Heart left ventricle (tissue), 16 donors: ENCODE data around the gene TRAPPC12. TPM values are rescaled to one million over a fixed set of nuclear protein-coding genes. Genes with fewer than 3 reads are reported as not detected.

Experiments used
- ATAC-seq, 4 donors: fragments of 200-7000 bp; cut with Tn5 transposase; one replicate each; pipeline ENCODE4 v1.9.1; 2020 to 2022; ENCODE audit warnings: moderate library complexity in 4 of 4, mild to moderate bottlenecking in 3 of 4, moderate number of reproducible peaks in 1 of 4
- DNase-seq, 5 donors: peaks; one replicate each; pipeline ENCODE4 v3.0.0-alpha.2; 2020
- H3K27ac ChIP-seq, 12 donors: fragments of 200-600 bp; sonication (generic) in 4 of 12; one replicate each; pipeline versions ENCODE4 v1.5.0 to v1.8.0; 2016 to 2022; ENCODE audit warnings: mild to moderate bottlenecking in 2 of 12
- H3K27me3 ChIP-seq, 9 donors: fragments of 200-600 bp; sonication (generic) in 2 of 9; one replicate each; pipeline versions ENCODE4 v1.5.1 to v1.8.0; 2016 to 2022; ENCODE audit warnings: mild to moderate bottlenecking in 3 of 9
- H3K36me3 ChIP-seq, 9 donors: fragments of 200-600 bp; sonication (generic) in 2 of 9; one replicate each; pipeline versions ENCODE4 v1.5.0 to v1.8.0; 2018 to 2022; ENCODE audit warnings: mild to moderate bottlenecking in 2 of 9
- H3K4me1 ChIP-seq, 12 donors: fragments of 200-600 bp; sonication (generic) in 4 of 12; one replicate each; pipeline versions ENCODE4 v1.5.0 to v1.8.0; 2016 to 2022; ENCODE audit warnings: mild to moderate bottlenecking in 3 of 12
- H3K4me3 ChIP-seq, 12 donors: fragments of 200-600 bp; sonication (generic) in 4 of 12; one replicate each; pipeline versions ENCODE4 v1.5.0 to v1.8.0; 2017 to 2022; ENCODE audit warnings: mild to moderate bottlenecking in 9 of 12, moderate library complexity in 4 of 12
- H3K9me3 ChIP-seq, 12 donors: fragments of 200-600 bp; sonication (generic) in 4 of 12; one replicate each; pipeline versions ENCODE4 v1.5.0 to v1.8.0; 2016 to 2022; ENCODE audit warnings: mild to moderate bottlenecking in 1 of 12
- CTCF ChIP-seq, 12 donors: fragments of 200-600 bp; sonication (generic) in 4 of 12; IDR thresholded peaks; one replicate each; pipeline versions ENCODE4 v1.5.0 to v1.8.0; 2018 to 2022; ENCODE audit warnings: antibody characterized with exemption in 12 of 12, mild to moderate bottlenecking in 5 of 12
- POLR2A ChIP-seq, 2 donors: fragments of 450-650 bp; IDR thresholded peaks; one replicate each; pipeline ENCODE4 v1.6.1; 2017; ENCODE audit warnings: antibody characterized with exemption in 2 of 2, mild to moderate bottlenecking in 2 of 2, moderate library complexity in 2 of 2
- WGBS, 4 donors: extraction: QIAGEN DNeasy Blood & Tissue Kit in 2 of 4; methylation state at CpG; one replicate each; pipeline versions ENCODE4 v1.1.5 to v1.1.7; 2013 to 2018; 5-methylcytosine and 5-hydroxymethylcytosine counted together
- intact Hi-C, 10 donors: fragments of 100-400 bp; cut with DNase I; formaldehyde crosslinking; loops; one replicate each; pipeline versions ENCODE4 v1.11.1 to v1.14.2; 2022
- polyA plus RNA-seq, 2 donors: library from polyadenylated mRNA; stranded (reverse); fragments of 200-250 nt; gene quantifications; one replicate each; pipeline ENCODE4 v1.2.3, GENCODE V29; 2013
- total RNA-seq, 9 donors: library from RNA; depleted of rRNA in 2 of 9; stranded (reverse); fragments of >200 nt in 2 of 9; fragmentation: NEBNext Ultra II Directional in 3 of 9; extraction: Animal tissue kit (Norgen Biotek cat#: 25700) in 3 of 9; gene quantifications; one replicate each; pipeline versions ENCODE4 v1.1.0 to v1.2.4, GENCODE V29; 2016 to 2023
- donor health status: ischemic (EF 13 %, LVEDD 7.1; RV severe dilation, severe dysfunction).
- donor health status: healthy with polysubstance abuse.
- donor health status: DM: no; HTN: yes; CAD: no.
- donor health status: DM: no; HTN: no; CAD: no.
- donor health status: ischemic (EF 25% LVEDD 6.9; RV normal size, moderate dysfunction).
- donor health status: ischemic (EF 25% LVEDD 5.7; RV mildly dilated, moderate dysfunction).
- donor health status: healthy.
- donor health status: DM: yes; HTN: yes; CAD: no.
- donor health status: ischemic (EF 35%, LVEDD 5.7; RV mildly dilated, moderate dysfunction).
- donor health status: nonischemic (EF 11% LVEDD 7.7; RV severe dilation, severe dysfunction).
- donor health status: DM: yes; HTN: yes; CAD: no.
- donor health status: PGD.
- donor health status: ischemic (EF 29% LVEDD 5.4; RV normal size, mild dysfunction).
- donor health status: nonischemic (EF 23%, LVEDD 6.1; RV moderate dilation, normal function).

TRAPPC12 gene
- total and polyA plus RNA-seq, 11 donors, result 70.3 to 142 (median 88.2) TPM

GRCh38 chr2:3440477-3440876 lies 61.0 kb downstream of the TRAPPC12 start:
- ATAC-seq, result no peak

GRCh38 chr2:3441465-3441864 lies 62.0 kb downstream of the TRAPPC12 start:
- intact Hi-C loops, result no loop called here
- no peak overlapping the region for H3K4me3 ChIP-seq
- H3K9me3 ChIP-seq, result no peaks in the 10 kb centered on the region
- no peak for TF ChIP-seq POLR2A (IDR thresholded peaks at IDR 0.05)
- TF ChIP-seq CTCF (IDR thresholded peaks at IDR 0.05), result no peak
- no peak for ATAC-seq
- H3K4me1 ChIP-seq, result peaks cover 0 to 10% (median 0%) of the 10 kb centered on the region in 12 donors
- H3K27ac ChIP-seq, result no peak overlapping the region
- peaks cover 0 to 44% (median 31%) of the 10 kb centered on the region in 9 donors for H3K36me3 ChIP-seq
- no peaks in the 10 kb centered on the region for H3K27me3 ChIP-seq
- DNase-seq, result no peak

More at GRCh38 chr2:3440477-3440876, 61.0 kb downstream of the TRAPPC12 start:
- peak overlapping the region in 1 of 12 donors; percentile 3 for H3K27ac ChIP-seq
- intact Hi-C loops, result no loop called here
- no peak overlapping the region for H3K4me3 ChIP-seq
- no peak for DNase-seq
- WGBS, 4 donors, result 29 to 47% (median 34%) methylated on average over 2 of the region's 2 CpGs
- TF ChIP-seq POLR2A (IDR thresholded peaks at IDR 0.05), result no peak
- TF ChIP-seq CTCF (IDR thresholded peaks at IDR 0.05), result no peak
- H3K36me3 ChIP-seq, result peaks cover 0 to 37% (median 26%) of the 10 kb centered on the region in 9 donors
- no peaks in the 10 kb centered on the region for H3K9me3 ChIP-seq
- H3K27me3 ChIP-seq, result no peaks in the 10 kb centered on the region
- H3K4me1 ChIP-seq, result peaks cover 0 to 10% (median 0%) of the 10 kb centered on the region in 12 donors

- Histone ChIP-seq H3K36me3 (peaks cover 0 to 50% (median 36%) of the 10 kb centered on the region in 9 donors), H3K27me3 (no peaks in the 10 kb centered on the region), H3K4me1 (peaks cover 0 to 12% (median 0%) of the 10 kb centered on the region in 12 donors), H3K27ac (no peak overlapping the region), H3K4me3 (no peak overlapping the region), H3K9me3 (no peaks in the 10 kb centered on the region)
- ATAC-seq (no peak), DNase-seq (no peak)
- intact Hi-C loops, result no loop called here
- WGBS, 4 donors, result 79 to 86% (median 82%) methylated on average over 6 of the region's 6 CpGs
- TF ChIP-seq CTCF (IDR thresholded peaks at IDR 0.05) (no peak), POLR2A (IDR thresholded peaks at IDR 0.05) (no peak)
Measured at GRCh38 chr2:3442185-3442584, 62.7 kb downstream of the TRAPPC12 start.

- TF ChIP-seq POLR2A (IDR thresholded peaks at IDR 0.05) (no peak), CTCF (IDR thresholded peaks at IDR 0.05) (no peak)
- no peak overlapping the region for H3K27ac ChIP-seq
- peaks cover 0 to 53% (median 39%) of the 10 kb centered on the region in 9 donors for H3K36me3 ChIP-seq
- no peaks in the 10 kb centered on the region for H3K27me3 ChIP-seq
- intact Hi-C loops, result no loop called here
- H3K4me3 ChIP-seq, result no peak overlapping the region
- no peaks in the 10 kb centered on the region for H3K9me3 ChIP-seq
- WGBS, 4 donors, result 97 to 99% (median 98%) methylated on average over 11 of the region's 11 CpGs
- peaks cover 0 to 21% (median 3%) of the 10 kb centered on the region in 12 donors for H3K4me1 ChIP-seq
- DNase-seq (no peak), ATAC-seq (no peak)
Measured at GRCh38 chr2:3443083-3443482, 63.6 kb downstream of the TRAPPC12 start.
